ENCODE data around the gene SEMA4D. TPM values are rescaled to one million over a fixed set of nuclear protein-coding genes. Genes with fewer than 3 reads are reported as not detected.

SEMA4D gene
- total RNA-seq, 2 donors from 2014 or later: 42.8 to 51.0 TPM

DNA sequence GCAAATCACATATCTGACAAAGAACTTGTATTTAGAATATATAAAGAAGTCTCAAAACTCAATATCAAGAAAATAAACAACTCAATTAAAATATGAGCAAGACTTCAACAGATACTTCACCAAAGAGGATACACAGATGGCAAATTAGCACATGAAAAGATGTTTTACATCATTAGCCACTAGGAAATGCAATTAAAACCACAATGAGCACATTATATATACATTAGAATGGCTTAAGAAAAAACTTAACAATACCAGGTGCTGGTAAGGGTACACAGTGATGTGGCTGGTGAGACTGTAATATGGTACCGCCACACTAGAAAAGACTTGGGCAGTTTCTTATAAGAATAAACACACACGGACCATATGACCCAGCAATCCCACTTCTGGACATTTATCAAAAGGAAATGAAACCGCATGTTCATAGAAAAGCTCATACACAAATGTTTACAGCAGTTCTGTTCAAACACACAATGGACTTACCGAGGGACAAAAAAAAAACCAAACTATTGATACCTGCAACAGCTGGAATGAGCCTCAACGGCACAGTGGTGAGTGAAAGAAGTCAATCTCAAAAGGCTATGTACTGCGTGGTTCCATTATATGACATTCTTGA is 27.6 kb downstream of the SEMA4D start:
- Mint-ChIP-seq H3K4me1 (peaks cover 29% of the 10 kb centered on the region), H3K4me3 (no peak overlapping the region), H3K27ac (no peak overlapping the region), H3K9me3 (no peaks in the 10 kb centered on the region), H3K27me3 (ENCODE audit: insufficient read depth) (no peaks in the 10 kb centered on the region), H3K36me3 (ENCODE audit: low read depth) (peaks cover 5% of the 10 kb centered on the region)
- H3K36me3 ChIP-seq (ENCODE audit: control insufficient read depth, insufficient read depth, low read length): no peaks in the 10 kb centered on the region
- TF ChIP-seq CTCF (conservative IDR thresholded peaks at IDR 0.05): no peak
- H3K27ac ChIP-seq (ENCODE audit: low read depth, low read length): no peak overlapping the region
- H3K27me3 ChIP-seq (ENCODE audit: control insufficient read depth, insufficient read depth, low read length, poor library complexity, severe bottlenecking): no peaks in the 10 kb centered on the region
- H3K9ac ChIP-seq (ENCODE audit: extremely low read depth, low read length, poor library complexity, severe bottlenecking): no peak overlapping the region
- 92% methylated on average over 5 to 6 of the region's 6 CpGs for WGBS, 2 experiments (ENCODE audit: insufficient coverage in 1 of 2, insufficient read length in 1 of 2)
- no peak overlapping the region for H3K4me3 ChIP-seq (ENCODE audit: low read length)
- DNase-seq: no peak
- H3K4me1 ChIP-seq (ENCODE audit: control insufficient read depth, insufficient read depth, low read length): no peaks in the 10 kb centered on the region
- no peaks in the 10 kb centered on the region for H3K9me3 ChIP-seq (ENCODE audit: control insufficient read depth, low read length)

- no peaks in the 10 kb centered on the region for H3K36me3 ChIP-seq (ENCODE audit: control insufficient read depth, insufficient read depth, low read length)
- WGBS, 2 experiments (ENCODE audit: insufficient coverage in 1 of 2, insufficient read length in 1 of 2): 64% methylated on average over 1 of the region's 1 CpG; no CpG with 5 or more reads in 1 of the 2 experiments
- peaks cover 3% of the 10 kb centered on the region for H3K36me3 Mint-ChIP-seq (ENCODE audit: low read depth)
- no peaks in the 10 kb centered on the region for H3K27me3 Mint-ChIP-seq (ENCODE audit: insufficient read depth)
- H3K4me1 ChIP-seq (ENCODE audit: control insufficient read depth, insufficient read depth, low read length): no peaks in the 10 kb centered on the region
- H3K9ac ChIP-seq (ENCODE audit: extremely low read depth, low read length, poor library complexity, severe bottlenecking): no peak overlapping the region
- H3K4me3 Mint-ChIP-seq: no peak overlapping the region
- no peak overlapping the region for H3K27ac Mint-ChIP-seq
- H3K27ac ChIP-seq (ENCODE audit: low read depth, low read length): no peak overlapping the region
- H3K4me1 Mint-ChIP-seq: peaks cover 29% of the 10 kb centered on the region
- no peak for DNase-seq
- TF ChIP-seq CTCF (conservative IDR thresholded peaks at IDR 0.05): no peak
- H3K9me3 ChIP-seq (ENCODE audit: control insufficient read depth, low read length): no peaks in the 10 kb centered on the region
- no peak overlapping the region for H3K4me3 ChIP-seq (ENCODE audit: low read length)
- no peaks in the 10 kb centered on the region for H3K9me3 Mint-ChIP-seq
- no peaks in the 10 kb centered on the region for H3K27me3 ChIP-seq (ENCODE audit: control insufficient read depth, insufficient read depth, low read length, poor library complexity, severe bottlenecking)
Measured at GRCh38 chr9:89469003-89469402, 28.9 kb downstream of the SEMA4D start.

DNA sequence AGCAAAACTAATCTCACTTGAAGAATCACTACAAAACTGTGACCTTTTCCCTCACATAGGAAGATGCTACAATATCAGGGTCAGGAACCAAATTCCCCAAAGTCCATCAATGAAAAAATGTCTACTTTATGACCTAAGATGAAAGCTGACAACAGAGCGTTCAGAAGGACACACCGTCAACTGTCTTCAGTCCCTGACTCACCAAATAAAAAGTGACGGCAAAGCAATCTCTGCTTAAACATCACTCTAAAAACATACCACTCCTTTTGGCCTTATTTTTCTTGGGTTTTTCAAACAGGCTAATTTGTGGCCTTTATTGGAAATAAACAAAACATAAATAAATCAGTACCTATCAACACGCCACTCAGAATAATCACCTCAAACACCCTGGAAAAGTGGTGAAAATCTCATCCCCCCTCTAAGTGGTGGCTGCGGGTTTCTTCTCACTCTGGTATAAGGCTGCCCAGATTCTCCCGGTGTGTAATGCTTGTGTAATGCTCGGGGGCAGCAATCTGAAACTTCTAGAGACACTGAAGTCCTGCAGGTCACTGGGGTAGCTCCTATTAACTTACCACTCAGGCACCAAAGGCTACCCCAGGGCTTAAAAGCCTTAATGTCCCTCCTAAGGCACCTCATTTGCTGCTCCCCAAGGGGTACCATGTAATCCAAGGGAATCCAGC is 29.5 kb downstream of the SEMA4D start:
- no peaks in the 10 kb centered on the region for H3K9me3 ChIP-seq (ENCODE audit: control insufficient read depth, low read length)
- H3K9ac ChIP-seq (ENCODE audit: extremely low read depth, low read length, poor library complexity, severe bottlenecking): no peak overlapping the region
- H3K36me3 ChIP-seq (ENCODE audit: control insufficient read depth, insufficient read depth, low read length): no peaks in the 10 kb centered on the region
- H3K4me3 ChIP-seq (ENCODE audit: low read length): no peak overlapping the region
- H3K4me1 Mint-ChIP-seq: peaks cover 29% of the 10 kb centered on the region
- no peak for TF ChIP-seq CTCF (conservative IDR thresholded peaks at IDR 0.05)
- H3K4me3 Mint-ChIP-seq: no peak overlapping the region
- H3K27me3 Mint-ChIP-seq (ENCODE audit: insufficient read depth): no peaks in the 10 kb centered on the region
- H3K27ac ChIP-seq (ENCODE audit: low read depth, low read length): no peak overlapping the region
- peaks cover 2% of the 10 kb centered on the region for H3K36me3 Mint-ChIP-seq (ENCODE audit: low read depth)
- no peaks in the 10 kb centered on the region for H3K9me3 Mint-ChIP-seq
- H3K27me3 ChIP-seq (ENCODE audit: control insufficient read depth, insufficient read depth, low read length, poor library complexity, severe bottlenecking): no peaks in the 10 kb centered on the region
- H3K27ac Mint-ChIP-seq: no peak overlapping the region
- H3K4me1 ChIP-seq (ENCODE audit: control insufficient read depth, insufficient read depth, low read length): no peaks in the 10 kb centered on the region
- 94% methylated on average over 6 to 7 of the region's 7 CpGs for WGBS, 2 experiments (ENCODE audit: insufficient coverage in 1 of 2, insufficient read length in 1 of 2)
- no peak for DNase-seq

Data from endodermal cell (in vitro differentiated cells).